Effector memory CD8-positive, alpha-beta T cell (primary cell): Measurements from ENCODE around the gene BCL6.

Experiments
- ATAC-seq: fragments of 150-1000 bp; cut with Tn5 transposase; replicated peaks from 2 replicates; pipeline ENCODE4 v1.10.0; 2021; ENCODE audit warnings: mild to moderate bottlenecking, moderate library complexity
- DNase-seq, 3 experiments: peaks; one replicate each; pipeline ENCODE4 v3.0.0; 2021
- H3K27ac Mint-ChIP-seq, 2 donors: one replicate each; pipeline ENCODE4 v1.8.0; 2022; ENCODE audit warnings: mild to moderate bottlenecking in 2 of 2, mixed read lengths in 2 of 2, moderate library complexity in 2 of 2
- H3K27me3 Mint-ChIP-seq, 2 donors: one replicate each; pipeline ENCODE4 v1.8.0; 2022; ENCODE audit warnings: mixed read lengths in 2 of 2
- H3K36me3 Mint-ChIP-seq: one replicate; pipeline ENCODE4 v1.8.0; 2022; ENCODE audit warnings: mild to moderate bottlenecking, moderate library complexity, mixed read lengths; ENCODE audit not compliant: insufficient read depth
- H3K4me1 Mint-ChIP-seq, 2 donors: one replicate each; pipeline ENCODE4 v1.8.0; 2022; ENCODE audit warnings: low read depth in 2 of 2, mixed read lengths in 2 of 2
- H3K4me3 Mint-ChIP-seq, 2 donors: one replicate each; pipeline ENCODE4 v1.8.0; 2022; ENCODE audit warnings: mild to moderate bottlenecking in 2 of 2, mixed read lengths in 2 of 2, moderate library complexity in 2 of 2
- H3K9me3 Mint-ChIP-seq, 2 donors: one replicate each; pipeline ENCODE4 v1.8.0; 2022; ENCODE audit warnings: mixed read lengths in 2 of 2

The BCL6 gene

DNA sequence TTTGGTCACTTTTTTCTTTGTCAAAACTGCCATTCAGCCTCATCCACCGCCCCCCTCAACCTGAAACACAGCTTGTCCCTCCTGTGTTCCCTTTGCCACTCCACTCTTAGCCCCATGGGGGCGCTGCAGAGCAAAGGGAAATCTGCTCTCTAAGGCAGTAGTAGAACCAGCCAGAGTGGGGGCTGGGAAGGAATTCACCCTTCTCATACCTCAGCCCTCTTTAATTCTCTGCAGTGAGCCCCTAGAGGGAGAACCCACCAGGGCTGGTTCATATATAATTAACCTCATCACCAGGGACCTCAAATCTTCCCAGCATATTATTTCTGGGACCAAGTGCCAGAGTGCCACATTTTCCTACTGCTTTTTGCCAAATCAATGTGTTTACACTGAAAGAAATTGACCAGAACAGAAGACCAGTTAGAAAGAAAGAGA is 2.8 kb upstream of the BCL6 start:
- ATAC-seq (peak; percentile 38), DNase-seq (peak; percentile 84 to 90 (median 88))
- H3K4me3 Mint-ChIP-seq, result peak overlapping the region in 1 of 2 donors; percentile 60
- peaks cover 32% of the 10 kb centered on the region for H3K36me3 Mint-ChIP-seq
- H3K9me3 Mint-ChIP-seq, result no peaks in the 10 kb centered on the region
- H3K4me1 Mint-ChIP-seq, result peaks cover 19 to 38% of the 10 kb centered on the region in 2 donors
- peak overlapping the region; percentile 25 to 41 for H3K27ac Mint-ChIP-seq
- no peaks in the 10 kb centered on the region for H3K27me3 Mint-ChIP-seq

DNA sequence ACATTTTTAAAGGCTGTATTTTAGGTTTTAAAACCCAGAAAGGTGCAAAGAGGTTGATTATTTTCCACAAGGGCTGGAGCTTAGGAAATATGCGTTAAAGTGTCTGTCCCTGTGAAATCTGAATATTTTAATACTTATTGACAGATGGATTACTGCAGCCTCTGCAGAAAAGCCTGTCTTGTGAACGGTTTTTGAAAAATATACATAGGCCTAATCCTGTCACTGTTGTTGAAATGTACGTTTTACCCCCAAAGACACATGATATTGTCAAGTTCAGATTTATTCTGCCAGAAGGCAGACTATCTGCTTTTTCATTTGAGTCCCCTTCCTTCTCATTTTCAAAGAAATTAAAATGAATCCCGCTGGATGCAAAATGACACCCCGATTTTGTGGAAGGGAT is 2.2 kb upstream of the BCL6 start:
- no peak for ATAC-seq
- peaks cover 32% of the 10 kb centered on the region for H3K36me3 Mint-ChIP-seq
- no peaks in the 10 kb centered on the region for H3K9me3 Mint-ChIP-seq
- peak overlapping the region; percentile 25 to 98 for H3K27ac Mint-ChIP-seq
- DNase-seq, result no peak
- H3K27me3 Mint-ChIP-seq, result no peaks in the 10 kb centered on the region
- peaks cover 19 to 43% of the 10 kb centered on the region in 2 donors for H3K4me1 Mint-ChIP-seq
- H3K4me3 Mint-ChIP-seq, result peak overlapping the region in 1 of 2 donors; percentile 60

- no peak for ATAC-seq
- peaks cover 37% of the 10 kb centered on the region for H3K36me3 Mint-ChIP-seq
- no peaks in the 10 kb centered on the region for H3K27me3 Mint-ChIP-seq
- H3K4me1 Mint-ChIP-seq, result peaks cover 24 to 50% of the 10 kb centered on the region in 2 donors
- H3K9me3 Mint-ChIP-seq, result no peaks in the 10 kb centered on the region
- DNase-seq, result no peak
- peak overlapping the region; percentile 98 to 99 for H3K27ac Mint-ChIP-seq
- peak overlapping the region; percentile 97 to 99 for H3K4me3 Mint-ChIP-seq
These were observed 1.4 kb upstream of the BCL6 start for GRCh38 chr3:187746442-187747281.

GRCh38 chr3:187746059-187746441 is 782 bp upstream of the BCL6 start:
- H3K27me3 Mint-ChIP-seq, result no peaks in the 10 kb centered on the region
- ATAC-seq (no peak), DNase-seq (no peak)
- peaks cover 43% of the 10 kb centered on the region for H3K36me3 Mint-ChIP-seq
- H3K4me1 Mint-ChIP-seq, result peaks cover 30 to 56% of the 10 kb centered on the region in 2 donors
- no peaks in the 10 kb centered on the region for H3K9me3 Mint-ChIP-seq
- peak overlapping the region; percentile 97 to 99 for H3K4me3 Mint-ChIP-seq
- H3K27ac Mint-ChIP-seq, result peak overlapping the region; percentile 98 to 99

DNA sequence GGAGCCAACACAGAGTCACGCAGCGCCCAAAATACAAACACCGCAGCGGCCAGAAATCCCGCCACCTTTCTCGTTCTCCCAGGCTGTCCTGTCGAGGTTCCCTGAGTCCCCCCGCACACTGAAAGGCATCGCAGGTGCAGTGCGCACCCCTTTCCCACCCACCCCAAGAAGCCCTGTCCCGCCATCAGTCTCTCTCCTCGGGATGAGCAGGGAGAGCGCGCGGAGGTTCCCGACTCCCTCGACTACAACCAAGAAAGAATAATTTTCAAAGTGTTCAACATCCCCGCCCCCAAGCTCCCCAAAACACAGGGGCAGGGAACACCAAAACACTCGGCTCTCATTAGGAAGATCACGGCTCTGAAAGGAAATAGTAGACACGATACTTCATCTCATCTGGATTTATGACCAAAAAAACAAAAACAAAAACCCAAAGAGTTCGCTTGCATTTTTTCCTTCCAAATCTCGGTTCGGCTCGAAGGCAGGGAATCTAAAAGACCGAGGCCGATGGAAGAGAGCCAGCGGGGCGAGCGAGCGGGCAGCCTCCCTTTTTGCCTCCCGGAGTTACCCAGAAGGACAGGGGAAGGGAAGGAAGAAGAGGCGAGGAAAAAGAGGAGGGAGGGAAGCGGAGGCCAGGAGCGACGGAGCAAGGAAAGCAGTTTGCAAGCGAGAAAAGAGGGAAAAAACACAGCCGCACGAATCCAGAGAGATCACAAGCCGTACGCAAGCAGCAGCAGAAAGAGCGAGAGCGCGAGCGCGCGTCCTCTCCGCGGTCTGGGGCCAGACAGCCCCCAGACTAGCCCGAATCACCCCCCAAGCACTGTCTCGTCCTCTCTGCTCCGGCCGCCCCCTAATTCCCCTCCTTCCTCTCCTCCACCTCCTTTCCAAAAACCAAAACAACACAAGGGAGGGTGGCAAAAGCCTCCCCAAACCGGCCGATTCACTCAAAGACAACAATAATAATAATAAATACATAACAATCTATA is 808 bp downstream of the BCL6 start:
- H3K9me3 Mint-ChIP-seq, result no peaks in the 10 kb centered on the region
- H3K27me3 Mint-ChIP-seq, result no peaks in the 10 kb centered on the region
- H3K27ac Mint-ChIP-seq, result peak overlapping the region; percentile 98 to 99
- peaks cover 59% of the 10 kb centered on the region for H3K36me3 Mint-ChIP-seq
- peak; percentile 34 to 41 (median 35) for DNase-seq
- peak; percentile 13 for ATAC-seq
- peak overlapping the region; percentile 97 to 99 for H3K4me3 Mint-ChIP-seq
- peaks cover 39 to 68% of the 10 kb centered on the region in 2 donors for H3K4me1 Mint-ChIP-seq

DNA sequence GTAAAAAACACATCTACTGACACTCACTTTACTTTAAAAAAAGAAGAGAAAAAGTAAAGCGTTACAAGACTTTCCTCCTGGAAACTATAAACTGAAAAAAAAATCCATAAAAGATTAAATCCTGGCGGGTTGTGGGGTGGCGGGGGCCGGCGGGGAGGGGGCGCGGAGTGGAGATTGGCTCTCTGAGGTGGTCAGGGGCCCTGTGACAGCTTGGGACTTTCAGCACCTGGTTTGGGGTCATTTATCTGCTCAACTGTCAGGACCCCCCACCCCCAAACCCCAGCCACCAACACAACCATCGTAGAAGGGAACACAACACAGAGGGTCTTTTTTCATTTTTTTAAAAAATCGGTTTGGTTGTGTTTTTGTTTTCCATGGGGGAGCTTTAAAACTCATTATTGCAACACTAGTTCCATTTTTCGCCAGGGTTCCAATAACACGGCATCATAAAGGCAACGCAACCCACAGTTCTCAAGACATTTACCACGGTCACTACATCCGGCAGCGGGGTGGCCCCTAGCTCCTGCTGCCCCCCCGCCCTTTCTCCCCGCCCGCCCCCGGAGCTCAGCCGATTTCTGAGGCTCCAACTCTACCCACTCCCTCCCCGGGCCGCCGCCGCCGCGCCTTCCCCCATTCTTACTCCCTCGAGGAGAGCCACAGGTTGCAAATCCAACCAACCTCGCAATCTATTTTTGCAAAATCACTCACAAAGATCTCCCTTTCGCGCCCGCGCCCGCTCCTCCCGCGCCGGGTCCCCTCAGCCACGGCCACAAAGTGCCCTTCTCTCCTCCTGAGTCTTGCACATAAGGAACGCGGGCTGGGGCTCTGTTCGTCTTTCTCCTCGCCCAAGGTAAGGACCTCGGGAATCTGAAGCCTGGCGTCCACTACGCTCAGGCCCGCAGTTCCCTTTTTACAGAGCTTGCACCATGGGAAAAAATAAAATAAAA is 1.8 kb downstream of the BCL6 start:
- Mint-ChIP-seq H3K36me3 (peaks cover 67% of the 10 kb centered on the region), H3K4me3 (peak overlapping the region; percentile 97 to 99), H3K27ac (peak overlapping the region; percentile 98 to 99), H3K27me3 (no peaks in the 10 kb centered on the region), H3K4me1 (peaks cover 49 to 76% of the 10 kb centered on the region in 2 donors), H3K9me3 (no peaks in the 10 kb centered on the region)
- peak; percentile 24 to 35 (median 31) for DNase-seq
- ATAC-seq, result no peak

DNA sequence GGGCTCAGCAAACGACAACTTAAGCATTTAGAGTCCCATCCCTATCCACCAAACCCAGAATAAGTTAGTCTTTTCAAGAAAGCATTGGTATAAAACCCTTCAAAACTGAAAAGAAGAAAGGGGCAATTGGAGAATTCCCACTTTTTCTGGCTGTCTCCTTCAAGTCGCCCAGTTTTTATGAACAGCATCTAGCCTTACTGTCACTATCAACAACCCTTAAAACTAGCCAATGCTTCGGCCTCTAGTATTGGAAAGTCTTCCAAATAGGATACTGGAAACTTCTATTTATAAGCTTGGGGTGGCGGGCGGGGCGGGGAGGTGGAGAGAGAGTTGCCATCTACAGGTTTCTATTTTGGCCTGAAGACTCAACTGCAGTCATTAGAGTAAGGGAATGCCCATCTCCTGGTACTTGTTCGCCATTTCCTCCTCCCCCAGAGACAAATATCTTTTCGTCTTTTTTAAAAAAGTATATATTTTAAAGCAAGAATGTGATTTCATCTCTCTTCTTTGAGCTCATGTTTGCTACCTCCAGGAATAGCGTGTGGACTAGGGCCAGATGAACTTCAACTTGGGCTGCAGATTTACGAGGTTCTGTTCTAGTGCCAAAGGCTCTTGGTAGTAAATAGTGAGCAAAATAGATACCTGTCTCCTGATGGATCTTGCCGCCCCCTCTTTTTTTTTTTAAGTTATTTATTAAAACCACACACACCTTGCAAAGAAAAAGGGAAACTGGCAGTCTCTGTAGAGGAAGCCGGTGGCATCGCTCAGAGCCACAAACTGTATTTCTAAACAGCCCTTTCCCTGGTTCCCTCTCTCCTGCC is 2.7 kb downstream of the BCL6 start:
- Mint-ChIP-seq H3K4me3 (peak overlapping the region; percentile 97 to 99), H3K4me1 (peaks cover 45 to 67% of the 10 kb centered on the region in 2 donors)
- DNase-seq, result no peak

GRCh38 chr3:187741403-187742350 is 3.6 kb downstream of the BCL6 start:
- Mint-ChIP-seq H3K4me3 (peak overlapping the region; percentile 97 to 99), H3K27ac (peak overlapping the region; percentile 98 to 99), H3K36me3 (peaks cover 81% of the 10 kb centered on the region), H3K9me3 (no peaks in the 10 kb centered on the region), H3K27me3 (no peaks in the 10 kb centered on the region), H3K4me1 (peaks cover 48 to 67% of the 10 kb centered on the region in 2 donors)
- ATAC-seq (peak; percentile 33), DNase-seq (peak; percentile 64 to 67 (median 65))

More for the DNA sequence above, 2.7 kb downstream of the BCL6 start:
- Mint-ChIP-seq H3K27me3 (no peaks in the 10 kb centered on the region), H3K36me3 (peaks cover 72% of the 10 kb centered on the region), H3K27ac (peak overlapping the region; percentile 98 to 99), H3K9me3 (no peaks in the 10 kb centered on the region)
- no peak for ATAC-seq

GRCh38 chr3:187740421-187741399 is 4.6 kb downstream of the BCL6 start:
- ATAC-seq (peak; percentile 6), DNase-seq (peak; percentile 55 to 72 (median 64))
- Mint-ChIP-seq H3K4me1 (peaks cover 48 to 63% of the 10 kb centered on the region in 2 donors), H3K27me3 (no peaks in the 10 kb centered on the region), H3K4me3 (peak overlapping the region; percentile 97 to 99), H3K27ac (peak overlapping the region; percentile 98 to 99), H3K9me3 (no peaks in the 10 kb centered on the region), H3K36me3 (peaks cover 81% of the 10 kb centered on the region)

DNA sequence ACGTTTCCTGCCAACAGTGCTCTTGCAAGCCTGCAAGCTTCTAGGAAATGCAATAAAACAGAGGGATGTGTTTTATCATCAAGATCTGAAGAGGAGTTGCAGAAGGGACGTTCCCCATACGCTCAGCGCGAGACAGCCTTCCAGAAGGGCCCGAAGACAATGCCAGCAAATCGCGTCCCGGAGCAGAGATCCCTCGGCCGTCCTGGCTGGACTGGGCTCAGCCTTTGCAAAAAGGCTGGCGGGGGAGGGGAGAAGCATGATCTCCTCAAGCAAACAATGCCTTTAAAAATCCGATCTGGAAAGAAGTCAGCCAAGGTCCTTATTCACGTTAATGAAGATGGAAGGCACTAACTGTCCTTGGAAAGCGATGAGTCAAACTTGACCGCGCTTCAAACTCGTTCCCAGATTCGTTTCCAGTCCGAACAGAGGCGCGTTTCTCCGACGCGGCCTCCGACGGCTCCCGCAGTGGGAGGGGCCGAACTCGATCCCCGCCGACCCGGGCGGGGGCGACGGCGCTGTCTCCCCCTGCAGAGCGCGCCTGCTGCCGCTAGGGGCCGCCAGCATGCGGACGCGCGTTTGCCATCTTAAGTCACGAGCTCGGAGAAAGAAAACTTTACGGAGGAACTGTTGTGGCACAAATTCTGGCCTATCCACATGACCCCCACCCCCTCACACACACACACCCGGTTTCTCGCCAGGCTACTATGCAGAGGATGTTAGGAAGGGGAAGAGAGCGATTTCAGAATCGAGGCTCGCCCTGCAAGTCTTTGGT is 5.5 kb downstream of the BCL6 start:
- ATAC-seq (peak; percentile 42), DNase-seq (peak; percentile 76 to 81 (median 80))
- H3K27ac Mint-ChIP-seq, result peak overlapping the region; percentile 98 to 99
- no peaks in the 10 kb centered on the region for H3K27me3 Mint-ChIP-seq
- H3K36me3 Mint-ChIP-seq, result peaks cover 74% of the 10 kb centered on the region
- H3K9me3 Mint-ChIP-seq, result no peaks in the 10 kb centered on the region
- H3K4me3 Mint-ChIP-seq, result peak overlapping the region; percentile 97 to 99
- peaks cover 47 to 58% of the 10 kb centered on the region in 2 donors for H3K4me1 Mint-ChIP-seq
